KOPT-K1 (cell line): Measurements from ENCODE around the gene RAB6A.
"Not testable (repeated sequence)": the region's sequence is repeated elsewhere in the genome, so short reads cannot be mapped to it uniquely, and the experiment has no call there.

Experiments used
- H3K27ac ChIP-seq: fragments of 200-600 bp; sonication (generic); 2 replicates; pipeline ENCODE4 v1.5.1; 2016; ENCODE audit warnings: antibody characterized with exemption, mild to moderate bottlenecking, low read depth, low read length; ENCODE audit not compliant: poor library complexity, severe bottlenecking
- H3K36me3 ChIP-seq: fragments of 200-600 bp; sonication (generic); 2 replicates; pipeline ENCODE4 v1.5.1; 2017; ENCODE audit warnings: antibody characterized with exemption, mild to moderate bottlenecking, low read length, moderate library complexity; ENCODE audit not compliant: insufficient read depth
- H3K9me3 ChIP-seq: fragments of 200-600 bp; sonication (generic); 2 replicates; pipeline ENCODE4 v1.5.1; 2017; ENCODE audit warnings: antibody characterized with exemption, low read length, mild to moderate bottlenecking; ENCODE audit not compliant: insufficient read depth, poor library complexity, severe bottlenecking

The RAB6A gene

DNA sequence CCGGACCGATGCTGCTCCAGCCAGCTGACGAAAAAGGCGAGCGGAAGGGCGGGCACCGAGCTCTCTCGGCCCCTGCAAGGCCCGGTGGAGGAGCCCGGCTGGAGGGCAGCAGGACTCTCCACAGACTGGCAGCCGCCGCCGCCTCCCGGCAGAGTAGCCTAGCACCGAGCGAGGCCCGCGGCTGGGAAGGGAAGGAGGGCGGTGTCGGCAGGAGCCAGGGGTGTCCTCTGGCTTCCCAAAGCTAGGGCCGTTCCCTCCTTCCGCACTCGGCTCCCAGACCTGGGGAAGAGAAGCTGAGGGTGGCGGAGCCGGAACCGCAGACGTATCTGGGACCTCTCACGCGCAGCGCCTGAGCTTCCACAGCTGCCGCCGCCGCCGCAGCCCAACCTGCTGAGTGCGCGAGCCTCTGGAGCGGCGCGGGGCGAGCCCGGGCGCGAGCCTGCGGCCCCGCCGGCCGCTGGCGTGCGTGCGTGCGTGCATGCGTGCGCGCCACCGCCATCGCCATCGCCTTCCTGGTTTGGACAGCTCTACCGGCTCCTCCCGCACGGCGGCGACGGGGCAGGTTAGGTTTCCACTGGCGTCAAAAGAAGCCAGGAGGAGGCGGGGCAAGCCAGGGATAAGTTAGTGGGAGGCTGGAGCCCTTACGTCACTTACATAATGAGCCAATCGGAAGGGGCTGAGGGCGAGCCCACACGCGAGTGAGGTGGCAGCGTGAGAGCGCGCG lies at the start of gene RAB6A:
Gene RAB6A (minus strand): TSS at position 396 of the 724 bp plus-strand sequence. CDS start 439 bp downstream, outside the sequence.
- no peaks in the 10 kb centered on the region for H3K9me3 ChIP-seq
- peak within 1 kb of the TSS; percentile 78 for H3K27ac ChIP-seq
- no peaks in the 10 kb centered on the region for H3K36me3 ChIP-seq

DNA sequence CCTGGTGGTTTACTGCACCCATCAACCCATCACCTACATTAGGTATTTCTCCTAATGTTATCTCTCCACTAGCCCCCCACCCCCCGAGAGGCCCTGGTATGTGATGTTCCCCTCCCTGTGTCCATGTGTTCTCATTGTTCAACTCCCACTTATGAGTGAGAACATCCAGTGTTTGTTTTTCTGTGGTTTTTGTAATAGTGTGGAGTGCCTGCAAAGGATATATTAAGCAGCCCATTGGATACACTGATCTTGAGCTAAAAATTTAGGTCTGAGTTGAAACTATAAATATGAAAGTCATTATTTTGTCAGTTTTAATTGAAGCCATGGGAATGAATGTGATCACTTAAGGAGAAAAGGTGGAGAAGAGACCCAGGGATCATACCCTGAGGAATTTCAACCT lies 49.8 kb upstream of the RAB6A start:
- Histone ChIP-seq H3K9me3 (no peaks in the 10 kb centered on the region), H3K36me3 (peaks cover 51% of the 10 kb centered on the region; the same call in 1 of the 2 replicates), H3K27ac (no peak overlapping the region)

DNA sequence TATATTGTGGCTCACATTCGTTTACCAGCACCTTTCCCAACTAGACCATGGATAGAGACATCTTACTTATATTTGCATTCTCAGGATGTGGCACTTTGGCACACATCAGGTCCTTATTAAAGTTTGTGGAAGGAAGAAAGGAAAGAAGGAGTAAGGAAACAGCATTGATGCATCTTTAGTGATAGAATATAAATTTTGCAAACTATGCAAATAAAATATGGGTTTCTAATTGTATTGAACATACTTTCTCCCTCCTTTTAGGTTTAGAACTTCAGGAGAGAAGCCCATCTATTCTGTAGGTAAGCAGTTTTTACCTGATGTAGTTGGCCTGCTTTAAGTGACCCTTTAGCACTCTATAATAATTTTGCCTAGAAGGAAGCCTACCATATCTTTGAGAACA lies 47.2 kb upstream of the RAB6A start:
- H3K27ac ChIP-seq: no peak overlapping the region
- peaks cover 57% of the 10 kb centered on the region; the same call in 1 of the 2 replicates for H3K36me3 ChIP-seq
- H3K9me3 ChIP-seq: no peaks in the 10 kb centered on the region

DNA sequence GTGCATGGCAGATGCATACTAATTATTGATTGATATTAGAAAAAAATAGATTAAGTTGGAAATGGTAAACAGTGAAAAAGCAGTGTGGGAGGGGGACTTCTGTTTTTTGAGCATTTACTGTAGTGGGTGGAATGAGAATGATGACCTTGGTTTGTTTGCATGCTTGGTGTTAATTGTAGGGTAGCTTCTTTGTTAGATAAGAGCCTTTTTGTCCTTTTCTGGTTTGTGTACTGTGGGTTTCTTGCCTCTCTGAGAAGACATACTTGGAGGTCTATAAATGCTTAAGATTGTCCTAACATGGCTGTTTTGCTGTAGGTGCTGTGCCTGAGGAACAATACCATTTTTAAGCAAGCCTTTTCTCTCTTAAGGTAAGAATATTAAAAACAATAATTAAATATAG lies 43.8 kb upstream of the RAB6A start:
- H3K9me3 ChIP-seq: no peaks in the 10 kb centered on the region
- H3K36me3 ChIP-seq: peaks cover 40% of the 10 kb centered on the region; the same call in 1 of the 2 replicates
- H3K27ac ChIP-seq: no peak overlapping the region

DNA sequence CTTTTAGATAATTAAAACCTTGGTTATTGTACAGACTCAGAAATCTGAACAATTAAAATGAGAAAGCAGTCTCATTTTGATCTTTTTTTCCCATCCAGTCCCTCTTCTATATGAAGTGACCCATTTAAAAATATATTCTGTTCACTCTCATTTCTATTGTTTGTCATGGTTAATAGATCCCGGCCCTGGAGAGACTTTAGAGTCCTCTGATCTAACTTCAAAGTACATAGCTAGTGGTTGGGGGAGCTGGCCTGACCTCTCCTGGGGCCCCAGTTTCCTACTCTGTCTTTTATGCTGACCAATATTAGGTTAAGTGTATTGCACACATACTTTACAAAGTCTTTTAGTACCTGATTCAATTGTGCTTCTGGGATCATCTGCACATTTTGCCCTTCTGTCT lies 40.3 kb upstream of the RAB6A start:
- Histone ChIP-seq H3K27ac (no peak overlapping the region), H3K36me3 (peaks cover 29% of the 10 kb centered on the region)

DNA sequence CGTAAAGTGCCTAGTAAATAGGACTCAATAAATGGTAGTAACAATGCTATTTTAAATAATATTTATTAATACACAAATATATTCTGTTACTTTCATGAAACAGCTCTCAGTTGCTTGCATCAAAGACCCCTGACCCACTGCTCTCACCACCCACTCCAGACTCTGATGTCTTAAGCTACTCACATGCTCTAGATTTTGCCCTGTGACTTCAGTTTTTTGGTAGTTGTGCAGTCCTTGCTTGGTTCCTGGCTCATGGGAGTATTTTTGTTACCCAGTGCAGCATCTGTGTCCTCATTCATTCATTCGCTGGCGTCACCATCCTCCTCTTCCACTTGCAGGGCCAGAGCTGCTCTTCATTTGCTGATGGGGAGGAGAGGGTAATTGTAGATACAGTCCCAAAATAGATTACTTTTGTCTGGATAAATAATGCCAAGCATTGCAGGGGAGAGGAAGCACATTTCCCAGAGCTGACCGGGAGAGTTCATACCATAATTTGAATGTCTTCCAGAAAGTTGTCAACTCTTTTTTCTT lies 39.5 kb upstream of the RAB6A start:
- Histone ChIP-seq H3K36me3 (peaks cover 29% of the 10 kb centered on the region), H3K27ac (no peak overlapping the region), H3K9me3 (no peaks in the 10 kb centered on the region)

More for the DNA sequence above, 40.3 kb upstream of the RAB6A start:
- H3K9me3 ChIP-seq: no peaks in the 10 kb centered on the region

DNA sequence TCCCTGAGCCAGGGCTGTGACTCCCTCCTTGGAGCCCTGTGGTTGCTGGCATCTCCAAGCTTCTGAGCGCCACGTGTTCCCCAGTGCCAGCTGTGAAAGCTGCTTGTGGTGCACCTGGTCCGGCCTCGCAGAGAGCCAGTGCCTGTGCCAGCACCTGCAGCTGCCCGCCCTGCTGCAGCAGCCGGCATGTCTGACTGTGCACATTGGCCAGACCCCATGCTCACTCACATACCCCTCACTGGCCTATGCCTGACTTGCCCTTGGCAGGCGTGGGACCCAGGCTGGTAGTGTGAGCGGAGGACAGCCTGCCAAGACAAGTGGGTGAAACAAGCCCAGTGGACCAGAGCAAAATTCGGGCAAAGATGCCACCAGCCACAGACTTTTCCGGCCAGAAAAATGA lies 36.6 kb upstream of the RAB6A start:
- no peak overlapping the region for H3K27ac ChIP-seq
- H3K9me3 ChIP-seq: no peaks in the 10 kb centered on the region
- peaks cover 29% of the 10 kb centered on the region for H3K36me3 ChIP-seq

DNA sequence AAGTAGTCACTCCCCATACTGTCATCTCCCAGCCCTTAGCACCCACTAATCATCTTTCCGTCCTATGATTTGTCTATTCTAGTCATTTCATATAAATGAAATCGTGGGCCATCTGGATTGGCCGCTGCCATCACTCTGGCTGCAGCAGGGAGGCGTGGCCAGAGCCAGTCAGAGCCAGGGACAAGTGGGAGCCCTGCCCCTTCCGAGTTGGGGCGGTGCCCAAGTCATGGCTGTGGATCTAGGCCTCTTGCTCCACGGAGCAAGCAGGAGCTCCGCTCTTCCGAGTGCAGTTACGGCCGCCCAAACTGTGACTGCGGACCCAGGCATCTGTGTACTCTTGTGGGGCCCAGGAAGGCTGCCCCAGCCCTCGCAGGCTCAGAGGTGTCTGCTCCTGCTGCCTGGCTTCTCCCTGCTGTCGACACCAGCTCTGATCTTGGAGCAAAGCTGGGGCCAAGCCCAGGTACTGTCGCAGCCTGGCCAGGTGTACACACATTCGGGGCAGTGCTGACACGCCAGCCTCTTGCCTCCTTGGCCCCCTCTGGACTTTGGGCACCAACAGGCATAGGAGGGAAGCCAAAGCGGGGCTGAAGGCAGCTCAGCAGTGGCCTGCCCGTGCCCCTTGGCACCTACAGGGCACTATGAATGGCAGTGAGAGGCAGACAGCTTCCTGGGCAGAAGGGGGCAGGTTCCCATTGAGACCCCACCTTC lies 35.2 kb upstream of the RAB6A start:
- H3K9me3 ChIP-seq: no peaks in the 10 kb centered on the region
- no peak overlapping the region for H3K27ac ChIP-seq
- H3K36me3 ChIP-seq: peaks cover 37% of the 10 kb centered on the region

DNA sequence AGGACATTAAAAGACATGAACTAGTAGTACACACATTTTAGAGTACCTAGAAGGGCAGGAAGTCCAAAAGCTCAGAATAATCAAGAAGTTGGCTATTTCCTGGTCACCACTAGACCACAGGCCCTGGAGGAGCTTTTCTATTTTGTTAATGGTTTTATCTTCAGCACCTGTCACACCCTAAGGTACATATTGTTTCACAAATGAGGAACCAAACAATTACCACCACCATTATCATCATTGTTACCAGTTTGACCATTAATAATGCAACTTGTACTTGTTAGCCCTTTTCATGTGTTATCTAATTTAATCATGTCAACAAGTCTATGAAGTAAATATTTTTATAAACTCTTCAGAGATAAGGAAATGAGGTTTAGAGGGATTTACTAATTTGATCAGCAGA lies 31.7 kb upstream of the RAB6A start:
- no peak overlapping the region for H3K27ac ChIP-seq
- no peaks in the 10 kb centered on the region for H3K9me3 ChIP-seq
- H3K36me3 ChIP-seq: peaks cover 32% of the 10 kb centered on the region

DNA sequence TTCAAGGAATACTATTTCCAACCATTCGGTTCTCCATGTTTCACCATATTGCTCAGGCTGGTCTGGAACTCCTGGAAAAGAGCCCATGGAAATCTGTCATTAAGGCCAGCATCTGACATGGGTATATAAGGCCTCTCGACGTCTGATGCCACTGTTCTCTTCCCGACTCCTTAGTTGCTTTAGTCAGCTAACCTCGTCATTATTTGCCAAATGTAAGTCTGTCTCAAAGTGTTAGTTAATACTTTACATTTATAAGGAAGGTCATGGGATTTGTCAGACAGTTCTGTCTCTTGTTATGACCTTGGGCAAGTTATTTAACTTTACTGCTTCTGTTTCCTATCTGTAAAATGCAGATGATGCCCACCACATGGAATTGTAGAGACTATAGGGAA lies 28.4 kb upstream of the RAB6A start:
- peaks cover 11% of the 10 kb centered on the region; the same call in 1 of the 2 replicates for H3K36me3 ChIP-seq
- H3K27ac ChIP-seq: peak overlapping the region; percentile 96
- no peaks in the 10 kb centered on the region for H3K9me3 ChIP-seq

DNA sequence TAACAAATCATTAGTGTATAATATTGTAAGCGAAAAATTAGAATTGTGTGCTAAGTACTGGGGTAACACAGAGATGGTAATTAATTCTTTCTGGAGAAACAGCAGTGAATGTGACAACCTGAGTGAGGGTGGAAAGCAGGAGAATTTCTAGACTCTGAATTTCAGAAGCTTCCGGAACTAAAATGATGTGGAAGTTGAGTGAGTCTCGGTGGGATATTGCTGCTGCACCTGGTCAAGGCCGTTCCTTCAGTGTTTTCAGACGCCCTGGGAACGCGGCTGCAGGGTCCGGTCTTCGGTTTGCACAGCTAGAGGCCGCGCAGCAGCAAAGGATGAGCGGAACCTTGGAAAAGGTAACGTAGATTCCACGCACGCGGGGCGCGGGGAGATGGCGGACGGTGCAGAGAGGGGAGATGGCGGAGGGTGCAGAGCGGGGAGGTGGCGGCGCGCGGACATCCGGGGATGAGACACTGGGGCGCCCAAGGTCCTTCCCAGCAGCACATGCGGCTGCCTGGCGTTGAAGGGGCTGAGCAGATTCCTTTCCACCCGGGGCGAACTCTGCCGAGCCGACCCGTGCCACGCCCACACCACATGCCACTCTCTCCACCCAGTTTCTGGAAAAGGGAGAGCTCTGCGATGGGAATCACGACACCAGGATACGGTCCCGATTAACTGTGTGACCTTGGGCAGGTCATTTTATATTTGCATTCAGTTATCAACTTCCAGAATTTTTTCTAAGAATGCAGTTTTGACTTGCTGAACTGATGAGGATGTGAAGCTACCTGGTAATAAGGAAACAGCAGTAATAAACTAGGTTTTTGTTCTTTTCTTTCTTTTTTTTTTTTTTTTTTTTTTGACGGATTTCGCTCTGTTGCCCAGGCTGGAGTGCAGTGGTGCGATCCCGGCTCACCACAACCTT lies 27.0 kb upstream of the RAB6A start, which contains the start of gene MRPL48:
Gene MRPL48 (plus strand): TSS at position 232 of the 916 bp plus-strand sequence. CDS start 98 bp downstream, at position 330.
- no peaks in the 10 kb centered on the region for H3K9me3 ChIP-seq
- H3K36me3 ChIP-seq: peaks cover 11% of the 10 kb centered on the region; the same call in 1 of the 2 replicates
- H3K27ac ChIP-seq: peak within 1 kb of the TSS; percentile 96

DNA sequence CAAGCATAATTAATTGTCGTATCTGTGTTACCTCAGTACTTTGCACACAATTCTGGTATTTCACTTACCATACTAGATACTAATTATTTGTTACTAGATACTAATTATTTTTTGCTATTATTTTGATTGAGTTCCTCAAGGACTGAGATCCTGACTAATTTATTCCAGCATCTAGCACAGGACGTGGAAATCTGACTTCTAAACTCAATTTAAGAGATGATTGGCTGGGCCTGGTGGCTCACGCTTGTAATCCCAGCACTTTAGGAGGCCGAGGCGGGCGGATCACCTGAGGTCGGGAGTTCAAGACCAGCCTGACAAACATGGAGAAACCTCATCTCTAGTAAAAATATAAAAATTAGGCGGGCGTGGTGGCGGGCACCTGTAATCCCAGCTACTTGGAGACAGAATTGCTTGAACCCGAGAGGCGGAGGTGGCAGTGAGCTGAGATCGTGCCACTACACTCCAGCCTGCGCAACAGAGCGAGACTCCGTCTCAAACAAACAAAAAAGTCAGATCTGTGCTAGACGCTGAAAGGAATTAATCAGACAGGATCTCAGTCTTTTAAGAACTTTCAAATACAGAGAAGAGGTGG lies 26.3 kb upstream of the RAB6A start:
- peaks cover 5% of the 10 kb centered on the region; the same call in 1 of the 2 replicates for H3K36me3 ChIP-seq
- H3K27ac ChIP-seq: peak overlapping the region; percentile 96

DNA sequence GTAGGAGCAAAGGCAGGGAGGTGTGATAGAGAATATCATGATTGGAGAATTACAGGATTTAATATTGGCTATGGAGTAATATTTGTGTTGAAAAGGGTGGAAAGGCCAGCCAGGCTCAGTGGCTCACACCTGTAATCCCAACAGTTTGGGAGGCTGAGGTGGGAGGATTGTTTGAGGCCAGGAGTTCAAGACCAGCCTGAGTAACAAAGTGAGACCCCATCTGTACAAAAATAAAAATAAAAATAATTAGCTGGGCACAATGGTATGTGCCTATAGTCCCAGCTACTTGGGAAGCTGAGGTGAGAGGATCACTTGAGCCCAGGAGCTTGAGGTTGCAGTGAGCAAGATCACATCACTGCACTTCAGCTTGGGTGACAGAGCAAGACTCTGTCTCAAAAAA lies 24.6 kb upstream of the RAB6A start:
- H3K9me3 ChIP-seq: not testable (repeated sequence)

More for the DNA sequence above, 26.3 kb upstream of the RAB6A start:
- H3K9me3 ChIP-seq: no peaks in the 10 kb centered on the region

DNA sequence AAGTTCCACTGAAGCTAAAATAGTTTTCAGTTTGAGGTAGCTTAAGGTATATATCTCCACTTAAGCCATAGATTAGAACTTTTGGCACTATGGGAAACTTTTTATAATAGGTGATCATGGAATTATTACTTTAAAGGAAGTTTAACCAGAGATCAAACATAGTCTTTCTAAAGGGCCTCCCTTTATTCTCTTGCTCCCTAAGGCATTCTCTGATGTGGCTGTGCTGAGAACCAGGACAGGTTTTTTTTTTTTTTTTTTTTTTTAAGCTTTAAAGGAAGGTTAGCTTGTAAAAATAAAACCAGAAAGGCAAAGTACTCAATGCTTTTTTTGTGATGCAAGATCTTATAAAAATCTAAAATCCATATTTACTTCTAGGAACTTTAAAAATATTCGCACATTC lies 23.9 kb upstream of the RAB6A start:
- no peaks in the 10 kb centered on the region for H3K36me3 ChIP-seq
- no peaks in the 10 kb centered on the region for H3K9me3 ChIP-seq
- H3K27ac ChIP-seq: no peak overlapping the region

More for the DNA sequence above, 24.6 kb upstream of the RAB6A start:
- not testable (repeated sequence) for H3K36me3 ChIP-seq, H3K27ac ChIP-seq
